B cell (primary cell): ENCODE measurements around the gene P2RX7.

Experiments used
- CTCF ChIP-seq: fragments of 200-600 bp; IDR thresholded peaks from one replicate; pipeline ENCODE4 v1.8.0; 2022; ENCODE audit warnings: antibody characterized with exemption, mild to moderate bottlenecking
- EZH2 ChIP-seq: IDR thresholded peaks from 2 replicates; pipeline ENCODE4 v1.6.1; 2012; ENCODE audit warnings: borderline replicate concordance, low read depth, mild to moderate bottlenecking, moderate library complexity, low read length; ENCODE audit not compliant: insufficient read depth, poor library complexity, severe bottlenecking

GRCh38 chr12:121107681-121108080, 25.0 kb upstream of the P2RX7 start:
- TF ChIP-seq CTCF (no peak), EZH2 (no peak)
